HEK293 (cell line): ENCODE data around the gene ZFPM1.
A peak's percentile ranks its signal among the peaks of the same experiment; 100 is the strongest.

ENCODE experiments used
- GLIS1 ChIP-seq: fragments of 450-650 bp; formaldehyde crosslinking; IDR thresholded peaks from 2 replicates; pipeline ENCODE4 v1.5.1; 2016; ENCODE audit warnings: missing biosample characterization, missing genetic modification characterization
- MYNN ChIP-seq: fragments of 450-650 bp; formaldehyde crosslinking; IDR thresholded peaks from 2 replicates; pipeline ENCODE4 v1.5.1; 2016; ENCODE audit warnings: missing biosample characterization, missing genetic modification characterization, borderline replicate concordance
- MZF1 ChIP-seq: fragments of 450-650 bp; formaldehyde crosslinking; IDR thresholded peaks from 2 replicates; pipeline ENCODE4 v1.5.1; 2017; ENCODE audit warnings: missing biosample characterization, missing genetic modification characterization, borderline replicate concordance
- OVOL3 ChIP-seq: fragments of 450-650 bp; formaldehyde crosslinking; IDR thresholded peaks from 2 replicates; pipeline ENCODE4 v1.5.1; 2016; ENCODE audit warnings: missing biosample characterization, missing genetic modification characterization
- PRDM4 ChIP-seq: fragments of 450-650 bp; formaldehyde crosslinking; IDR thresholded peaks from 2 replicates; pipeline ENCODE4 v1.5.1; 2017; ENCODE audit warnings: missing biosample characterization, missing genetic modification characterization
- RBAK ChIP-seq: fragments of 450-650 bp; formaldehyde crosslinking; IDR thresholded peaks from 2 replicates; pipeline ENCODE4 v1.5.1; 2016; ENCODE audit warnings: missing biosample characterization, missing genetic modification characterization
- SCRT1 ChIP-seq: fragments of 450-650 bp; formaldehyde crosslinking; IDR thresholded peaks from 2 replicates; pipeline ENCODE4 v1.5.1; 2016; ENCODE audit warnings: missing biosample characterization, missing genetic modification characterization, borderline replicate concordance
- ZBTB1 ChIP-seq: fragments of 450-650 bp; formaldehyde crosslinking; IDR thresholded peaks from 2 replicates; pipeline ENCODE4 v1.5.1; 2016; ENCODE audit warnings: missing biosample characterization, missing genetic modification characterization
- ZBTB8A ChIP-seq: fragments of 450-650 bp; formaldehyde crosslinking; IDR thresholded peaks from 2 replicates; pipeline ENCODE4 v1.5.1; 2016; ENCODE audit warnings: missing biosample characterization, missing genetic modification characterization
- ZFP3 ChIP-seq: fragments of 450-650 bp; formaldehyde crosslinking; IDR thresholded peaks from 2 replicates; pipeline ENCODE4 v1.5.1; 2016; ENCODE audit warnings: low read depth, missing biosample characterization, missing genetic modification characterization
- ZNF10 ChIP-seq: fragments of 450-650 bp; formaldehyde crosslinking; IDR thresholded peaks from 2 replicates; pipeline ENCODE4 v1.5.1; 2017; ENCODE audit warnings: missing biosample characterization, missing genetic modification characterization
- ZNF132 ChIP-seq: fragments of 450-650 bp; formaldehyde crosslinking; IDR thresholded peaks from 2 replicates; pipeline ENCODE4 v1.5.1; 2017; ENCODE audit warnings: missing biosample characterization, missing genetic modification characterization, borderline replicate concordance
- ZNF169 ChIP-seq: fragments of 450-650 bp; formaldehyde crosslinking; IDR thresholded peaks from 2 replicates; pipeline ENCODE4 v1.5.1; 2016; ENCODE audit warnings: missing biosample characterization, missing genetic modification characterization
- ZNF274 ChIP-seq, 2 experiments: fragments of 200-500 bp in 1 of 2; fragments of 450-650 bp in 1 of 2; sonication (Bioruptor generic) in 1 of 2; formaldehyde crosslinking in 1 of 2; IDR thresholded peaks; 2 replicates each; pipeline versions ENCODE4 v1.5.1 to v1.6.1; 2014 to 2016; ENCODE audit warnings: borderline replicate concordance in 1 of 2, inconsistent platforms in 1 of 2, low read length in 1 of 2, missing biosample characterization in 1 of 2, missing genetic modification characterization in 1 of 2
- ZNF335 ChIP-seq: fragments of 450-650 bp; formaldehyde crosslinking; conservative IDR thresholded peaks from 2 replicates; pipeline ENCODE4 v1.5.1; 2016; ENCODE audit warnings: missing biosample characterization, missing genetic modification characterization
- ZNF404 ChIP-seq: fragments of 450-650 bp; formaldehyde crosslinking; IDR thresholded peaks from 2 replicates; pipeline ENCODE4 v1.5.1; 2017; ENCODE audit warnings: missing biosample characterization, missing genetic modification characterization
- ZNF473 ChIP-seq: fragments of 450-650 bp; formaldehyde crosslinking; IDR thresholded peaks from 2 replicates; pipeline ENCODE4 v1.5.1; 2017; ENCODE audit warnings: missing biosample characterization, missing genetic modification characterization
- ZNF530 ChIP-seq: fragments of 450-650 bp; formaldehyde crosslinking; IDR thresholded peaks from 2 replicates; pipeline ENCODE4 v1.5.1; 2016; ENCODE audit warnings: low read depth, missing biosample characterization, missing genetic modification characterization
- ZNF585B ChIP-seq: fragments of 450-650 bp; formaldehyde crosslinking; IDR thresholded peaks from 2 replicates; pipeline ENCODE4 v1.5.1; 2016; ENCODE audit warnings: missing biosample characterization, missing genetic modification characterization
- ZNF596 ChIP-seq: fragments of 450-650 bp; IDR thresholded peaks from 2 replicates; pipeline ENCODE4 v1.5.0; 2018; ENCODE audit warnings: missing biosample characterization, mild to moderate bottlenecking, missing genetic modification characterization, moderate library complexity
- ZNF623 ChIP-seq: fragments of 450-650 bp; formaldehyde crosslinking; IDR thresholded peaks from 2 replicates; pipeline ENCODE4 v1.5.1; 2016; ENCODE audit warnings: missing biosample characterization, missing genetic modification characterization
- ZNF639 ChIP-seq: fragments of 450-650 bp; formaldehyde crosslinking; IDR thresholded peaks from 2 replicates; pipeline ENCODE4 v1.5.1; 2016; ENCODE audit warnings: missing biosample characterization, missing genetic modification characterization
- ZNF660 ChIP-seq: fragments of 450-650 bp; IDR thresholded peaks from 2 replicates; pipeline ENCODE4 v1.5.1; 2018; ENCODE audit warnings: missing biosample characterization, mild to moderate bottlenecking, missing genetic modification characterization
- ZNF677 ChIP-seq: fragments of 450-650 bp; IDR thresholded peaks from 2 replicates; pipeline ENCODE4 v1.5.0; 2018; ENCODE audit warnings: missing biosample characterization, mild to moderate bottlenecking, missing genetic modification characterization, moderate library complexity
- ZNF768 ChIP-seq: fragments of 450-650 bp; formaldehyde crosslinking; IDR thresholded peaks from 2 replicates; pipeline ENCODE4 v1.5.1; 2018; ENCODE audit warnings: missing biosample characterization, mild to moderate bottlenecking, missing genetic modification characterization
- TF ChIP-seq, protein P1 (sequence below): fragments of 450-650 bp; formaldehyde crosslinking; IDR thresholded peaks from 2 replicates; pipeline ENCODE4; 2016; ENCODE audit warnings: missing biosample characterization, missing genetic modification characterization
- TF ChIP-seq, protein P2 (sequence below): fragments of 450-650 bp; formaldehyde crosslinking; IDR thresholded peaks from 2 replicates; pipeline ENCODE4 v1.5.1; 2016; ENCODE audit warnings: missing biosample characterization, missing genetic modification characterization
- TF ChIP-seq, protein P3 (sequence below): fragments of 450-650 bp; formaldehyde crosslinking; IDR thresholded peaks from 2 replicates; pipeline ENCODE4 v1.5.1; 2016; ENCODE audit warnings: missing biosample characterization, missing genetic modification characterization, borderline replicate concordance

Gene ZFPM1

DNA sequence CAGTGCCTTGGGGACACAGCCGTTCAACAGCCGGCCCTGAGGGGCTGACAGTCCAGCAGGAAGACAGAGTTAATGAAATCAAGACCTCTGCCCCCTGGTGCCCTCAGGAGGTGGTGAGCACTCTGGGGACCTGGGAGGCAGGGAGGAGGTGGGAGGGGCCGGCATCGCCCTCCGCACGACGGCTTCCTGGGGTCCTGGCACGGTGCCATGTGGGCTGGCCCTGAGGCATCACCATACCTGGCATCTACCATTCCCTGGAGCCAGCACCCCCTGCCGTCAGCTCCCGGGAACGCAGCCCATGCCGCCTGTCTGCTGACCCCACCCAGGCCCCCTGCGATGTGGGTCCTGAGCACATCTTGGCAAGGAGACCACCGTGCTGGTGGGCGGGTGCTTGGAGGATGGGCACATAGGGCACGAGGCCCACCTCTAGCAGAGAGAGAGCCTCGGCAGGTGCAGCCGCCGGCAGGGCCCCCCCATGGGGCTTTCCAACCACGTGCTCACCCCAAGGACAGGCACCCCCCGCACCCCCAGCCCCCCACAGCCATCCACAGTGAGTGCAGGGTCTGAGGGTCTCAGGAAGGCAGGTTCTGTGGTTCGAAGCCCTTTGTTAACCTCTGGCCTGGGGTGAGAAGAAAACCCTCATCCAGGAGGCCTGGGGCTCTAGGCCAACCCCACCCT, 52.5 kb downstream of the ZFPM1 start (continued):
- TF ChIP-seq ZNF660 (tag by site-specific recombination) (peak; percentile 92), ZNF10 (tag by site-specific recombination) (no peak), ZBTB8A (0 out of 2 replicates have a peak, but pooled peaks have one; percentile 19), ZNF473 (tag by site-specific recombination) (no peak), ZNF639 (tag by site-specific recombination) (no peak), ZNF623 (no peak), SCRT1 (no peak), ZBTB1 (tag by site-specific recombination) (no peak), ZNF404 (tag by site-specific recombination) (no peak), ZNF335 (tag by site-specific recombination) (peak; percentile 49; the same call in 1 of the 2 replicates), ZNF585B (tag by site-specific recombination) (no peak), RBAK (tag by site-specific recombination) (no peak), ZNF677 (tag by site-specific recombination) (no peak), ZNF169 (tag by site-specific recombination) (no peak), GLIS1 (peak; percentile 84), ZNF768 (tag by site-specific recombination) (no peak), ZFP3 (tag by site-specific recombination) (no peak), ZNF274 (IDR thresholded peaks at IDR 0.05; ENCODE audit: low read length) (no peak), ZNF274 (tag by site-specific recombination; IDR thresholded peaks at IDR 0.05; ENCODE audit: borderline replicate concordance) (no peak), OVOL3 (tag by site-specific recombination) (no peak), ZNF132 (tag by site-specific recombination) (no peak), ZNF530 (tag by site-specific recombination) (no peak), MYNN (tag by site-specific recombination) (no peak), ZNF596 (tag by site-specific recombination) (no peak), MZF1 (tag by site-specific recombination) (no peak), PRDM4 (no peak)
- TF ChIP-seq, protein P1, sequence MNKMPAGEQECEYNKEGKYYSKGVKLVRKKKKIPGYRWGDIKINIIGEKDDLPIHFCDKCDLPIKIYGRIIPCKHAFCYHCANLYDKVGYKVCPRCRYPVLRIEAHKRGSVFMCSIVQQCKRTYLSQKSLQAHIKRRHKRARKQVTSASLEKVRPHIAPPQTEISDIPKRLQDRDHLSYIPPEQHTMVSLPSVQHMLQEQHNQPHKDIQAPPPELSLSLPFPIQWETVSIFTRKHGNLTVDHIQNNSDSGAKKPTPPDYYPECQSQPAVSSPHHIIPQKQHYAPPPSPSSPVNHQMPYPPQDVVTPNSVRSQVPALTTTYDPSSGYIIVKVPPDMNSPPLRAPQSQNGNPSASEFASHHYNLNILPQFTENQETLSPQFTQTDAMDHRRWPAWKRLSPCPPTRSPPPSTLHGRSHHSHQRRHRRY (tag by site-specific recombination) = no peak
- TF ChIP-seq, protein P2, sequence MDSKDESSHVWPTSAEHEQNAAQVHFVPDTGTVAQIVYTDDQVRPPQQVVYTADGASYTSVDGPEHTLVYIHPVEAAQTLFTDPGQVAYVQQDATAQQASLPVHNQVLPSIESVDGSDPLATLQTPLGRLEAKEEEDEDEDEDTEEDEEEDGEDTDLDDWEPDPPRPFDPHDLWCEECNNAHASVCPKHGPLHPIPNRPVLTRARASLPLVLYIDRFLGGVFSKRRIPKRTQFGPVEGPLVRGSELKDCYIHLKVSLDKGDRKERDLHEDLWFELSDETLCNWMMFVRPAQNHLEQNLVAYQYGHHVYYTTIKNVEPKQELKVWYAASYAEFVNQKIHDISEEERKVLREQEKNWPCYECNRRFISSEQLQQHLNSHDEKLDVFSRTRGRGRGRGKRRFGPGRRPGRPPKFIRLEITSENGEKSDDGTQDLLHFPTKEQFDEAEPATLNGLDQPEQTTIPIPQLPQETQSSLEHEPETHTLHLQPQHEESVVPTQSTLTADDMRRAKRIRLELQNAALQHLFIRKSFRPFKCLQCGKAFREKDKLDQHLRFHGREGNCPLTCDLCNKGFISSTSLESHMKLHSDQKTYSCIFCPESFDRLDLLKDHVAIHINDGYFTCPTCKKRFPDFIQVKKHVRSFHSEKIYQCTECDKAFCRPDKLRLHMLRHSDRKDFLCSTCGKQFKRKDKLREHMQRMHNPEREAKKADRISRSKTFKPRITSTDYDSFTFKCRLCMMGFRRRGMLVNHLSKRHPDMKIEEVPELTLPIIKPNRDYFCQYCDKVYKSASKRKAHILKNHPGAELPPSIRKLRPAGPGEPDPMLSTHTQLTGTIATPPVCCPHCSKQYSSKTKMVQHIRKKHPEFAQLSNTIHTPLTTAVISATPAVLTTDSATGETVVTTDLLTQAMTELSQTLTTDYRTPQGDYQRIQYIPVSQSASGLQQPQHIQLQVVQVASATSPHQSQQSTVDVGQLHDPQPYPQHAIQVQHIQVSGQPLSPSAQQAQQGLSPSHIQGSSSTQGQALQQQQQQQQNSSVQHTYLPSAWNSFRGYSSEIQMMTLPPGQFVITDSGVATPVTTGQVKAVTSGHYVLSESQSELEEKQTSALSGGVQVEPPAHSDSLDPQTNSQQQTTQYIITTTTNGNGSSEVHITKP (tag by site-specific recombination) = peak; percentile 82
- TF ChIP-seq, protein P3, sequence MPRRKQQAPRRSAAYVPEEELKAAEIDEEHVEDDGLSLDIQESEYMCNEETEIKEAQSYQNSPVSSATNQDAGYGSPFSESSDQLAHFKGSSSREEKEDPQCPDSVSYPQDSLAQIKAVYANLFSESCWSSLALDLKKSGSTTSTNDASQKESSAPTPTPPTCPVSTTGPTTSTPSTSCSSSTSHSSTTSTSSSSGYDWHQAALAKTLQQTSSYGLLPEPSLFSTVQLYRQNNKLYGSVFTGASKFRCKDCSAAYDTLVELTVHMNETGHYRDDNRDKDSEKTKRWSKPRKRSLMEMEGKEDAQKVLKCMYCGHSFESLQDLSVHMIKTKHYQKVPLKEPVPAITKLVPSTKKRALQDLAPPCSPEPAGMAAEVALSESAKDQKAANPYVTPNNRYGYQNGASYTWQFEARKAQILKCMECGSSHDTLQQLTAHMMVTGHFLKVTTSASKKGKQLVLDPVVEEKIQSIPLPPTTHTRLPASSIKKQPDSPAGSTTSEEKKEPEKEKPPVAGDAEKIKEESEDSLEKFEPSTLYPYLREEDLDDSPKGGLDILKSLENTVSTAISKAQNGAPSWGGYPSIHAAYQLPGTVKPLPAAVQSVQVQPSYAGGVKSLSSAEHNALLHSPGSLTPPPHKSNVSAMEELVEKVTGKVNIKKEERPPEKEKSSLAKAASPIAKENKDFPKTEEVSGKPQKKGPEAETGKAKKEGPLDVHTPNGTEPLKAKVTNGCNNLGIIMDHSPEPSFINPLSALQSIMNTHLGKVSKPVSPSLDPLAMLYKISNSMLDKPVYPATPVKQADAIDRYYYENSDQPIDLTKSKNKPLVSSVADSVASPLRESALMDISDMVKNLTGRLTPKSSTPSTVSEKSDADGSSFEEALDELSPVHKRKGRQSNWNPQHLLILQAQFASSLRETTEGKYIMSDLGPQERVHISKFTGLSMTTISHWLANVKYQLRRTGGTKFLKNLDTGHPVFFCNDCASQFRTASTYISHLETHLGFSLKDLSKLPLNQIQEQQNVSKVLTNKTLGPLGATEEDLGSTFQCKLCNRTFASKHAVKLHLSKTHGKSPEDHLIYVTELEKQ (tag by site-specific recombination) = no peak
